Stimulated activated CD8-positive, alpha-beta memory T cell treated with anti-CD3 and anti-CD28 coated beads, Interleukin-15, amount 100 ng/mL, for 1 hour (primary cell): ENCODE measurements around the gene SHC1.
A peak's percentile ranks its signal among the peaks of the same experiment; 100 is the strongest.

Source experiments
- DNase-seq: peaks from one replicate; pipeline ENCODE4 v3.0.0-alpha.2; 2020; ENCODE audit warnings: low read depth

The SHC1 gene

GRCh38 chr1:154937085-154937987 is 33.2 kb downstream of the SHC1 start:
- peak; percentile 75 for DNase-seq

GRCh38 chr1:154936555-154937084 is 33.9 kb downstream of the SHC1 start, which contains the start of gene PMVK:
PMVK (minus strand) TSS chr1:154936719; CDS start chr1:154936685, 34 bp downstream.
- DNase-seq, result peak; percentile 90

- no peak for DNase-seq
Measured at GRCh38 chr1:154935749-154936554, 34.6 kb downstream of the SHC1 start.

GRCh38 chr1:154934358-154934948 is 36.1 kb downstream of the SHC1 start:
- no peak for DNase-seq

- no peak for DNase-seq
Measured at GRCh38 chr1:154931940-154932487, 38.5 kb downstream of the SHC1 start.

- DNase-seq, result no peak
Measured at GRCh38 chr1:154926201-154926600, 44.3 kb downstream of the SHC1 start.

GRCh38 chr1:154925335-154926170 is 45.0 kb downstream of the SHC1 start:
- no peak for DNase-seq

GRCh38 chr1:154923695-154924094 is 46.9 kb downstream of the SHC1 start:
- no peak for DNase-seq

GRCh38 chr1:154913273-154913672 is 57.3 kb downstream of the SHC1 start:
- no peak for DNase-seq

GRCh38 chr1:154912755-154913154 is 57.8 kb downstream of the SHC1 start:
- no peak for DNase-seq
